Measurements from ENCODE around the gene SOCS7.

DNA sequence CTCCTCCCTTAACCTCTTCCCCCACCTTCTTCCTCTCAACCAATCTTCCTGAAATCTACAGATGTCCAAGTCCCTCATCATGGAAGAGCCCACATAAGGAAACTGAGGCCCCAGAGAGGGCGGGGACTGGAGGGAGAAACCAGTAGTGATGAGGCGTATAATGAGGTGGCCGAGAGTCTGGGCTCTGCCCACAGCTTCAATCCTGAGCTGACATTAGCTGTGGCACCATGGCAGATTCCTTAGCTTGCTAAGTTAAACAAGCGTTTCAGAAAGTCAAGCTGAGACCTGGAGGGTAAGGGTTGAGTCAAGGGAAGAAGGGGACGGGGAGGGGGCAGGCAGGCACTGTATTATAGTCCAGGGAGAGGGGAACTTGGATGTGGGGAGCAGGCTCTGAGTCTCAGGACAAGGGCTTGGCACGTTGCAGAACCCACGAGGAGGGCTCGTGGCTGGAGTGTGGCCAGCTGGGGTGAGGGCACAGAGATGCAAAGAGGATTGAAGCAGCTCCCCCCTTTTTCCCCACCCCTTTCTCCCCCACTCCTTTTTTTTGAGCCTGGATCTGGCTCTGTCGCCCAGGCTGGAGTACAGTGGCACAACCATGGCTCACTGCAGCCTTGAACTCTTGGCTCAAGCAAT lies 89.9 kb downstream of the SOCS7 start:
- TF ChIP-seq POLR2A (IDR thresholded peaks at IDR 0.05) (no peak), POLR2AphosphoS5 (IDR thresholded peaks at IDR 0.05) (no peak)
- TF ChIP-seq, protein P1, sequence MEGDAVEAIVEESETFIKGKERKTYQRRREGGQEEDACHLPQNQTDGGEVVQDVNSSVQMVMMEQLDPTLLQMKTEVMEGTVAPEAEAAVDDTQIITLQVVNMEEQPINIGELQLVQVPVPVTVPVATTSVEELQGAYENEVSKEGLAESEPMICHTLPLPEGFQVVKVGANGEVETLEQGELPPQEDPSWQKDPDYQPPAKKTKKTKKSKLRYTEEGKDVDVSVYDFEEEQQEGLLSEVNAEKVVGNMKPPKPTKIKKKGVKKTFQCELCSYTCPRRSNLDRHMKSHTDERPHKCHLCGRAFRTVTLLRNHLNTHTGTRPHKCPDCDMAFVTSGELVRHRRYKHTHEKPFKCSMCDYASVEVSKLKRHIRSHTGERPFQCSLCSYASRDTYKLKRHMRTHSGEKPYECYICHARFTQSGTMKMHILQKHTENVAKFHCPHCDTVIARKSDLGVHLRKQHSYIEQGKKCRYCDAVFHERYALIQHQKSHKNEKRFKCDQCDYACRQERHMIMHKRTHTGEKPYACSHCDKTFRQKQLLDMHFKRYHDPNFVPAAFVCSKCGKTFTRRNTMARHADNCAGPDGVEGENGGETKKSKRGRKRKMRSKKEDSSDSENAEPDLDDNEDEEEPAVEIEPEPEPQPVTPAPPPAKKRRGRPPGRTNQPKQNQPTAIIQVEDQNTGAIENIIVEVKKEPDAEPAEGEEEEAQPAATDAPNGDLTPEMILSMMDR (IDR thresholded peaks at IDR 0.05) = no peak

Data from transverse colon (tissue), 4 donors.